Measurements from ENCODE around the gene NDFIP1. TPM values are rescaled to one million over a fixed set of nuclear protein-coding genes. Genes with fewer than 3 reads are reported as not detected.
A peak's percentile ranks its signal among the peaks of the same experiment; 100 is the strongest.

Gene NDFIP1
- total RNA-seq, 1 experiment from 2014 or later = 26.6 TPM

DNA sequence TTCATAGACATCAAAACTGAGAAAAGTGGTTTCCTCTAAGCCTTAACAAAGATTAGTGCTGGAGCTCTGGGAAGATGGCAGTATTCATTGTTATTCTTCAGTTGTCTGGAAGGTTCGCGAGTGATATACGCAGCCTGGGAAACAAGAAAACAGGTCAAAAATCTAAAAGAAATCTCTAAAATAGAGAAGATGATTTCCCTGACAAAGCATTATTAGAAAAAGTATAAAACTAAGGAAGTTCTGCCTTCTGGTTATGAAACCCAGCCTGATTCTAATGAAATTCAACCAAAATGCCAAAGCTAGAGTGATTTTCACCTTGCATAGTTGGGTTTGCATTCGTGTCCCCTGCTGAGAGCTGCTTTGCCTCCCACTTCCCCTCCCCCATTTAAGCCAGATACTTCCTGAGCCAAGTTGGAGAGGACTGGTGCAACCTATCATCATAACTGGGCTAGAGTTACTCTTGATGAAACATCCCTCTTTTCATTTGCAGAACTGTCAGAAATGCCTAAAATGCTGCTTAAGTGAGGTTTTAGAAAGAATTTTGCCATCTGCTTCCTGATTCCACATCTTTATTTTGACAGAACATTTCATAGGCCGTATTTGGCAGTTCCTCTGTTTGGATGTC lies 48.4 kb downstream of the NDFIP1 start:
- Histone ChIP-seq H3T11ph (ENCODE audit: low read length) (no peak overlapping the region), H2AFZ (ENCODE audit: low read length) (no peak overlapping the region), H3K4me2 (ENCODE audit: insufficient read depth, insufficient read length, low read length) (peak overlapping the region; percentile 52), H2BK12ac (ENCODE audit: insufficient read length, low read depth, low read length) (no peak overlapping the region), H2BK20ac (ENCODE audit: low read depth, low read length, poor library complexity, severe bottlenecking) (no peak overlapping the region), H3K27ac (ENCODE audit: insufficient read length, low read depth, low read length) (peak overlapping the region; percentile 9), H2BK5ac (ENCODE audit: insufficient read length, low read length) (no peak overlapping the region), H4K91ac (ENCODE audit: insufficient read length, low read depth, low read length) (no peak overlapping the region), H3K9ac (ENCODE audit: extremely low read depth, insufficient read length, low read length) (no peak overlapping the region), H3K4ac (ENCODE audit: low read depth, low read length) (no peak overlapping the region), H2BK120ac (ENCODE audit: low read depth, low read length, poor library complexity, severe bottlenecking) (no peak overlapping the region), H3K27me3 (ENCODE audit: insufficient read depth, low read length) (no peaks in the 10 kb centered on the region), H4K5ac (ENCODE audit: insufficient read length, low read depth, low read length) (no peak overlapping the region), H2AK5ac (ENCODE audit: insufficient read length, low read length) (no peak overlapping the region), H3K23me2 (ENCODE audit: insufficient read length, low read depth, low read length, poor library complexity, severe bottlenecking) (no peaks in the 10 kb centered on the region), H3K23ac (ENCODE audit: insufficient read length, low read depth, low read length) (no peak overlapping the region), H3K79me1 (ENCODE audit: insufficient read depth, low read depth, low read length, poor library complexity, severe bottlenecking) (no peaks in the 10 kb centered on the region), H2BK15ac (ENCODE audit: low read depth, low read length) (no peak overlapping the region), H4K20me1 (ENCODE audit: control insufficient read depth, insufficient read depth, insufficient read length) (no peaks in the 10 kb centered on the region), H3K9me3 (ENCODE audit: control insufficient read depth, low read depth, low read length) (no peaks in the 10 kb centered on the region), H3K4me1 (ENCODE audit: insufficient read depth, low read length) (peaks cover 2% of the 10 kb centered on the region; the same call in 1 of the 2 replicates), H4K8ac (replicated peaks; ENCODE audit: insufficient read length, low read depth, low read length) (no peak overlapping the region), H3K18ac (ENCODE audit: insufficient read length, low read depth, low read length) (no peak overlapping the region), H3K79me2 (ENCODE audit: insufficient read depth, low read length) (no peaks in the 10 kb centered on the region), H3K56ac (ENCODE audit: insufficient read length, low read depth, low read length) (no peak overlapping the region), H3K14ac (ENCODE audit: insufficient read depth, low read length) (no peak overlapping the region)
- peaks cover 0 to 5% (median 2%) of the 10 kb centered on the region in 3 experiments; a peak in 2 of 7 replicates for H3K36me3 Mint-ChIP-seq (ENCODE audit: insufficient read depth in 1 of 3, low read depth in 3 of 3)
- TF ChIP-seq, protein P1, sequence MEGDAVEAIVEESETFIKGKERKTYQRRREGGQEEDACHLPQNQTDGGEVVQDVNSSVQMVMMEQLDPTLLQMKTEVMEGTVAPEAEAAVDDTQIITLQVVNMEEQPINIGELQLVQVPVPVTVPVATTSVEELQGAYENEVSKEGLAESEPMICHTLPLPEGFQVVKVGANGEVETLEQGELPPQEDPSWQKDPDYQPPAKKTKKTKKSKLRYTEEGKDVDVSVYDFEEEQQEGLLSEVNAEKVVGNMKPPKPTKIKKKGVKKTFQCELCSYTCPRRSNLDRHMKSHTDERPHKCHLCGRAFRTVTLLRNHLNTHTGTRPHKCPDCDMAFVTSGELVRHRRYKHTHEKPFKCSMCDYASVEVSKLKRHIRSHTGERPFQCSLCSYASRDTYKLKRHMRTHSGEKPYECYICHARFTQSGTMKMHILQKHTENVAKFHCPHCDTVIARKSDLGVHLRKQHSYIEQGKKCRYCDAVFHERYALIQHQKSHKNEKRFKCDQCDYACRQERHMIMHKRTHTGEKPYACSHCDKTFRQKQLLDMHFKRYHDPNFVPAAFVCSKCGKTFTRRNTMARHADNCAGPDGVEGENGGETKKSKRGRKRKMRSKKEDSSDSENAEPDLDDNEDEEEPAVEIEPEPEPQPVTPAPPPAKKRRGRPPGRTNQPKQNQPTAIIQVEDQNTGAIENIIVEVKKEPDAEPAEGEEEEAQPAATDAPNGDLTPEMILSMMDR (conservative IDR thresholded peaks at IDR 0.05) = no peak
- H3K27ac Mint-ChIP-seq = peak overlapping the region; percentile 44 to 84 (median 77)
- peaks cover 50 to 54% of the 10 kb centered on the region in 2 experiments for H3K4me1 Mint-ChIP-seq
- peak; percentile 64 for DNase-seq
- H3K4me3 Mint-ChIP-seq = peak overlapping the region in 1 of 2 experiments; percentile 44; a peak in 1 of 5 replicates
- WGBS (ENCODE audit: extremely low coverage, insufficient read length, low lambda C conversion rate) = no CpG with 5 or more reads among the region's 5 CpGs
- H3K9me3 Mint-ChIP-seq = no peaks in the 10 kb centered on the region
- H3K27me3 Mint-ChIP-seq (ENCODE audit: low read depth) = no peaks in the 10 kb centered on the region

All from H9 (cell line).